ENCODE results near the gene C4orf17.
A peak's percentile ranks its signal among the peaks of the same experiment; 100 is the strongest.
"Not testable (repeated sequence)": the region's sequence is repeated elsewhere in the genome, so short reads cannot be mapped to it uniquely, and the experiment has no call there.

The C4orf17 gene

DNA sequence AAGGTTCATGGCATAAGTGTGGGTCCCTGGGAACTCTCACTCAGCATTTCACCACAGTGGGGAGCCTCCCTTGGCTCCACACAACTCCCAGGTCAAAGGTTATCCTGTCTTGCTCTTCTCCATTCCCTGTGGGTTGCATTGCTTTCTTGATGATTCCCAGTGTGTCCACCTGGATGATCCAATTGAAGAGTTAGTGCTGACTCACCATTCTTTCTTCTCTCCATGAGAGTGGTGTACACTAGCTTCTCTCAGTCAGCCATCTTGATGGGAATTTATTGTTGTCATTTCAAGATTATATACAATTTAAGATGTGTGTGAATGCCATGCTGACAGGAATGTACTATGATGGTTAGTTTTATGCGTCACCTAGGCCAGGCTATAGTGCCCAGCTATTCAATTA is 25.6 kb upstream of the C4orf17 start:
- no peak overlapping the region for H3K27ac ChIP-seq
- H3K27me3 ChIP-seq = no peaks in the 10 kb centered on the region
- no peak overlapping the region for H3K9ac ChIP-seq
- H3K4me2 ChIP-seq = no peak overlapping the region
- H3K36me3 ChIP-seq = no peaks in the 10 kb centered on the region
- no peak for TF ChIP-seq Cebpa-rat (IDR thresholded peaks at IDR 0.05)
- no peaks in the 10 kb centered on the region for H3K4me1 ChIP-seq
- peaks cover 46% of the 10 kb centered on the region for H3K9me3 ChIP-seq
- no peaks in the 10 kb centered on the region for H4K20me1 ChIP-seq
- no peak overlapping the region for H3K4me3 ChIP-seq

DNA sequence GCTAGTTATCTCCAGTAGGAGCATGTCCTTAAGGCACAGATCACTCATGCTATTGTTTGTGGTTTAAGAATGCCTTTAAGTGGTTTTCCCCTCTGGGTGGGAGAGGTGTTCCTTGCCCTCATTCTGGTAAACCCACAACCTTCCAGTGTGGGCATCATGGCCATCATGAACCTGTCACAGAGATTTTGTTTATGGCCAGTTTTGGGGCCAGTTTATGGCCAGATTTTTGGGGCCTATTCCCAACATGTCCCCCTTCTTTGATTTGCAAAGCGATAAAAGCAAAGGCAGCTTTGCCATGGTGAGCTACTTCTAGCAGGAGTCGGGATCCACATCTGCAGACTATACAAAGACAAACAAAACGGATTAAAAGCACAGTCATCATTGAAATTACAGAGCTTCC is 24.2 kb upstream of the C4orf17 start:
- not testable (repeated sequence) for H3K27me3 ChIP-seq, H3K4me2 ChIP-seq, H3K9ac ChIP-seq, H4K20me1 ChIP-seq, H3K27ac ChIP-seq, H3K4me1 ChIP-seq, H3K4me3 ChIP-seq, H3K36me3 ChIP-seq
- peaks cover 46% of the 10 kb centered on the region for H3K9me3 ChIP-seq

- Histone ChIP-seq H3K27ac (no peak overlapping the region), H3K4me2 (no peak overlapping the region), H4K20me1 (no peaks in the 10 kb centered on the region), H3K4me1 (no peaks in the 10 kb centered on the region), H3K9ac (no peak overlapping the region), H3K36me3 (no peaks in the 10 kb centered on the region), H3K27me3 (no peaks in the 10 kb centered on the region), H3K4me3 (no peak overlapping the region), H3K9me3 (peaks cover 50% of the 10 kb centered on the region)
- TF ChIP-seq Cebpa-rat (IDR thresholded peaks at IDR 0.05) = no peak
These were observed 20.5 kb upstream of the C4orf17 start for GRCh38 chr4:99490286-99490685.

GRCh38 chr4:99504804-99505502 is 5.9 kb upstream of the C4orf17 start:
- Histone ChIP-seq H3K27me3 (no peaks in the 10 kb centered on the region), H3K27ac (0 out of 2 replicates have a peak overlapping the region, but pooled peaks have one; percentile 37), H3K9ac (no peak overlapping the region), H3K4me2 (peak overlapping the region; percentile 29), H4K20me1 (no peaks in the 10 kb centered on the region), H3K9me3 (no peaks in the 10 kb centered on the region), H3K4me1 (peaks cover 13% of the 10 kb centered on the region), H3K4me3 (no peak overlapping the region), H3K36me3 (no peaks in the 10 kb centered on the region)
- no peak for TF ChIP-seq Cebpa-rat (IDR thresholded peaks at IDR 0.05)

DNA sequence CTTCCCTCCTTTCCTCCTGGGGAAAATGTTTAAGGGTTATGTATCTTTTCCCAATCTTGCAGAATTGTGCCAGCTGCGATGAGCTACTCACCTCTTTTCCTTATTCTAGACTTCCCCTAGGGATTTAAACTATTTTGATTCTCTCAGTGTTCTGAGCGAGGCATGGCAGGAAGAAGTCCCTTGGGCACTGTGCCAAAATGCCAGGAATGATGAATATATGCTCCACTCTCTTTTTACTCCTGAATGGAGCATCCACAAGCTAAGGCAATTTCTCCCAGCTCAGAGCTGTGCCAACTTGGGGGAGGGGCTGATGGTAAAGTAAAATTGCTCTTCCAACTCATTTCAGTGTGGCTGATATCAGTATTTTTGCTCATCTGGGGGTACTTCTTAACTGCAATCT is 4.0 kb upstream of the C4orf17 start:
- H3K4me1 ChIP-seq = peaks cover 13% of the 10 kb centered on the region
- H4K20me1 ChIP-seq = no peaks in the 10 kb centered on the region
- H3K4me3 ChIP-seq = no peak overlapping the region
- no peaks in the 10 kb centered on the region for H3K36me3 ChIP-seq
- H3K9me3 ChIP-seq = no peaks in the 10 kb centered on the region
- H3K4me2 ChIP-seq = no peak overlapping the region
- no peak overlapping the region for H3K27ac ChIP-seq
- no peak overlapping the region for H3K9ac ChIP-seq
- TF ChIP-seq Cebpa-rat (IDR thresholded peaks at IDR 0.05) = no peak
- no peaks in the 10 kb centered on the region for H3K27me3 ChIP-seq

GRCh38 chr4:99507349-99507748 is 3.5 kb upstream of the C4orf17 start:
- Histone ChIP-seq H3K9me3 (no peaks in the 10 kb centered on the region), H4K20me1 (no peaks in the 10 kb centered on the region), H3K4me2 (no peak overlapping the region), H3K27ac (no peak overlapping the region), H3K4me1 (peaks cover 13% of the 10 kb centered on the region), H3K27me3 (no peaks in the 10 kb centered on the region), H3K9ac (no peak overlapping the region), H3K36me3 (no peaks in the 10 kb centered on the region), H3K4me3 (no peak overlapping the region)
- no peak for TF ChIP-seq Cebpa-rat (IDR thresholded peaks at IDR 0.05)

GRCh38 chr4:99507762-99508161 is 3.1 kb upstream of the C4orf17 start:
- Histone ChIP-seq H4K20me1 (no peaks in the 10 kb centered on the region), H3K9me3 (no peaks in the 10 kb centered on the region), H3K27ac (no peak overlapping the region), H3K36me3 (no peaks in the 10 kb centered on the region), H3K4me2 (no peak overlapping the region), H3K27me3 (no peaks in the 10 kb centered on the region), H3K4me3 (no peak overlapping the region), H3K4me1 (peaks cover 13% of the 10 kb centered on the region), H3K9ac (no peak overlapping the region)
- no peak for TF ChIP-seq Cebpa-rat (IDR thresholded peaks at IDR 0.05)

DNA sequence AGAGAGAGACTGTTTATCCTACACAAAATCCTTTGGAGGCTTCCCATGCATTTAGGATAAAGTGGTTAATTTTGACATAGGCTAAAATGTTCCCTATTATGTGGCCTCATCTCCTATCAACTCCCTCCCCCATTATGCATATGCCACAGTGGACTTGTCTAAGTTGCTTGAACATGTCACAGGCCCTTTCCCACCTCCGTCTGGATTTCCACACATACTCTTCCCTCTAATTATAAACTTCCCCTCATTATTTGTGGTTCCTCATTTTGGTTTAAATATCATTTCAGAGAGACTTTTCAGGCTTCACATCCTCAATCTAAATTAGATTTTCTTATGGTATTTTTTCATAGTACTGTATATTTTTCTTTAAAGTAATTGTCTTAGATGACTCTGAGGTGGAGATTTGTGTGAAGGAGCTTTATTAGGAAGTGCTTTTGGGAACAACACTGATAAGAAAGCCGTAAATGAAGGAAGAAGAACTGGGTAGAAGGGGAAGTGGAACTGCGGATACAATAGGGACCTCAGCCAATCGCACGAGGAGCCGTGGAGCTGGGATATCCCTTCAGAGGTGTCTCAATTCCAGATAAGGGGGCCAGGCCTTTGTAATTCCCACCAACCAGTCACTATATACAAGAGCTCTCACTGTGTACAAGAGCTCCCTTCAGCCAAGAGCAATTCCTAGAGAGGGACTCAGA is 7.9 kb downstream of the C4orf17 start:
- H3K36me3 ChIP-seq = no peaks in the 10 kb centered on the region
- no peaks in the 10 kb centered on the region for H4K20me1 ChIP-seq
- no peaks in the 10 kb centered on the region for H3K27me3 ChIP-seq
- no peak overlapping the region for H3K4me3 ChIP-seq
- no peaks in the 10 kb centered on the region for H3K9me3 ChIP-seq
- H3K27ac ChIP-seq = no peak overlapping the region
- no peak overlapping the region for H3K9ac ChIP-seq
- no peaks in the 10 kb centered on the region for H3K4me1 ChIP-seq
- TF ChIP-seq Cebpa-rat (IDR thresholded peaks at IDR 0.05) = no peak
- H3K4me2 ChIP-seq = no peak overlapping the region

GRCh38 chr4:99529228-99529627 is 18.4 kb downstream of the C4orf17 start:
- Histone ChIP-seq H3K36me3 (no peaks in the 10 kb centered on the region), H3K27me3 (no peaks in the 10 kb centered on the region), H3K4me2 (no peak overlapping the region), H3K9ac (no peak overlapping the region), H3K4me3 (no peak overlapping the region), H3K9me3 (no peaks in the 10 kb centered on the region), H4K20me1 (no peaks in the 10 kb centered on the region), H3K27ac (no peak overlapping the region), H3K4me1 (no peaks in the 10 kb centered on the region)
- no peak for TF ChIP-seq Cebpa-rat (IDR thresholded peaks at IDR 0.05)

DNA sequence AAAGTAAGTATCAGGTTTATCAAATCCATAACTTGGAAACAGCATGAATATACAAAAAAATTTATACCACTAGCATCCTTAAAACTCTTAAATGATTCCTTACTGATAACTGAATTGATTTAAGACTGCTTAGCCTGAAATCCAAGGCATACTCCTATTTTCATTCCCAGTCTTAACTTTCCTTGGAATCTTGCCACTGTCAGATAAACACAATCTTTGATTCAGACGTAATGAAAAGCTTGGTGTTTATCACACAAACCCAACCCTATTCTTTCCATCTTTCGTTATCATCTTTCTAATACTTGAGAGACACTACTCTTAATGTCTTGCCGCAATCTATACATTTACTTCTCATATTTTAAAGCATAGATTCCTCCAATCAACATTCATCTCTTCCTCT is 19.1 kb downstream of the C4orf17 start:
- Histone ChIP-seq H4K20me1 (no peaks in the 10 kb centered on the region), H3K36me3 (no peaks in the 10 kb centered on the region), H3K4me2 (no peak overlapping the region), H3K9me3 (no peaks in the 10 kb centered on the region), H3K4me1 (no peaks in the 10 kb centered on the region), H3K4me3 (no peak overlapping the region), H3K27me3 (no peaks in the 10 kb centered on the region), H3K9ac (no peak overlapping the region), H3K27ac (no peak overlapping the region)
- no peak for TF ChIP-seq Cebpa-rat (IDR thresholded peaks at IDR 0.05)

GRCh38 chr4:99534699-99535098 is 23.9 kb downstream of the C4orf17 start:
- not testable (repeated sequence) for H3K4me2 ChIP-seq, H3K4me1 ChIP-seq, H3K4me3 ChIP-seq, H3K27ac ChIP-seq, H3K36me3 ChIP-seq, H3K9ac ChIP-seq, H3K27me3 ChIP-seq, H4K20me1 ChIP-seq, H3K9me3 ChIP-seq
